ENCODE data around the gene BPI. TPM values are rescaled to one million over a fixed set of nuclear protein-coding genes. Genes with fewer than 3 reads are reported as not detected.

The BPI gene
- total and polyA plus RNA-seq, 4 donors, result 0.31 to 5.6 (median 1.1) TPM

DNA sequence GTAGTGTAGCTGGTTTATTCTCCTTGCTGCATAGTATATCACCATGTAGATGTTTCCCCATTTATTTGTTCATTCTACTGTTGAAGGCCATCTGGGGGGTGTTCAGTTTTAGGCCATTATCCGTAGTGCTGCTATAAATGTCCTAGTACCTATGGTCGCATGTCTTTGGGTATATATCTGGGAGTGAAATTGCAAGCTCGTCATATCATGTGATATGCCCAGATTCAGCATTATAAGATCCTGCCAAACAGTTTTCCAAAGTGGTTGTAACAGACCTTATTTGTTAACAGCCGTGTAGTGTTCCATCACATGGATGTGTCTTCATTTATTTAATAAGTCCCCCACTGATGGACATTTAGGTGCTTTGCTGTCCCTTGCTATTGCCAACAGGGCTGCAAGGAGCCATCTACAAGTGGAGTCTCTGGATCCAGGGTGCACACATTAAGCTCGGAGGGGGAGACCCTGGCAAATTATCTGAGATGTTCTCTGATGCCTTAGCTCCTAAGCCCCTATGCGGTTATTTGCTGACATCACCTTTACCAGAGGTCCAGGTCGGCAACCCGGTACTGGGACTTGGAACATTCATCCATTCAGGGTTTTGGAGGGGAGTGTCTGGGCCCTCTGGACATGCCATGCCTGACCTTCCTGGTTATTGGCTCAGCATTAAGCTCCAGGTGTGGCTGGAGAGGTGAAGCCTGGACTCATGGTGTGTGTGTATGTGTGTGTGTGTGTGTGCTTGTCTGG lies 59.2 kb downstream of the BPI start:
- no peaks in the 10 kb centered on the region for H3K36me3 ChIP-seq (ENCODE audit: control insufficient read depth in 4 of 4, insufficient read depth in 4 of 4, low read length in 4 of 4)

DNA sequence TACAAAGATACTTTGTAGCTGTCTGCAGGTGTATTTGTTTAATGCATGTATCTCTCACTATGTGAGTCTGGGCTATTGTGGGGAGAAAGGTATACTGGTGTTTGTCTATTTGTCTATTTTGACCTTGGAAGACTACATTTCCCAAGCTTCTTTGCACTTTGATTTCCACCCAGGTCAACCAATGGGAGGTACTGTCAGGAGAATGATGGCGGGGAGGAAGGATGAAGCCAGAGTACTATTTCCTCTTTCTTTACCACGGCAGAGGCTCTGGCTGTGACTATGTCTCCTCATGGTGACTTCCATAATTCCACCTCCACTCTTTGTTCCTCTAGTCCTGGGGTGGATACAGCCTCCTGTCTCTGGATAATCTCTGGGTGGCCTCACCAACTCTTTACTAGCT lies 65.4 kb downstream of the BPI start:
- ATAC-seq (ENCODE audit: insufficient read depth, low FRiP score) (peak; percentile 47), DNase-seq (no peak)
- H3K27ac ChIP-seq (ENCODE audit: low read depth in 1 of 2, low read length in 1 of 2), result no peak overlapping the region
- TF ChIP-seq, protein P1, sequence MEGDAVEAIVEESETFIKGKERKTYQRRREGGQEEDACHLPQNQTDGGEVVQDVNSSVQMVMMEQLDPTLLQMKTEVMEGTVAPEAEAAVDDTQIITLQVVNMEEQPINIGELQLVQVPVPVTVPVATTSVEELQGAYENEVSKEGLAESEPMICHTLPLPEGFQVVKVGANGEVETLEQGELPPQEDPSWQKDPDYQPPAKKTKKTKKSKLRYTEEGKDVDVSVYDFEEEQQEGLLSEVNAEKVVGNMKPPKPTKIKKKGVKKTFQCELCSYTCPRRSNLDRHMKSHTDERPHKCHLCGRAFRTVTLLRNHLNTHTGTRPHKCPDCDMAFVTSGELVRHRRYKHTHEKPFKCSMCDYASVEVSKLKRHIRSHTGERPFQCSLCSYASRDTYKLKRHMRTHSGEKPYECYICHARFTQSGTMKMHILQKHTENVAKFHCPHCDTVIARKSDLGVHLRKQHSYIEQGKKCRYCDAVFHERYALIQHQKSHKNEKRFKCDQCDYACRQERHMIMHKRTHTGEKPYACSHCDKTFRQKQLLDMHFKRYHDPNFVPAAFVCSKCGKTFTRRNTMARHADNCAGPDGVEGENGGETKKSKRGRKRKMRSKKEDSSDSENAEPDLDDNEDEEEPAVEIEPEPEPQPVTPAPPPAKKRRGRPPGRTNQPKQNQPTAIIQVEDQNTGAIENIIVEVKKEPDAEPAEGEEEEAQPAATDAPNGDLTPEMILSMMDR (IDR thresholded peaks at IDR 0.05; ENCODE audit: control extremely low read depth, extremely low read depth), result no peak
- 15 to 22% methylated on average over 2 of the region's 2 CpGs for WGBS, 2 donors
- peaks cover 0 to 2% (median 0%) of the 10 kb centered on the region in 3 donors for H3K27me3 ChIP-seq (ENCODE audit: control insufficient read depth in 3 of 3, insufficient read depth in 3 of 3, low read length in 2 of 3)
- no peaks in the 10 kb centered on the region for H3K9me3 ChIP-seq (ENCODE audit: control insufficient read depth in 4 of 4, insufficient read depth in 3 of 4, low read length in 3 of 4)
- no peaks in the 10 kb centered on the region for H3K4me1 ChIP-seq (ENCODE audit: control insufficient read depth in 5 of 5, insufficient read depth in 5 of 5, low read length in 5 of 5)
- H3K4me3 ChIP-seq, result no peak overlapping the region
- no peaks in the 10 kb centered on the region for H3K36me3 ChIP-seq (ENCODE audit: control insufficient read depth in 4 of 4, insufficient read depth in 4 of 4, low read length in 4 of 4)
- no peak overlapping the region for H3K9ac ChIP-seq (ENCODE audit: insufficient read depth in 1 of 2, low read length in 2 of 2)

More for the DNA sequence above, 59.2 kb downstream of the BPI start:
- no peak overlapping the region for H3K4me3 ChIP-seq
- WGBS, 2 donors, result 91 to 95% methylated on average over 8 of the region's 8 CpGs
- no peak overlapping the region for H3K9ac ChIP-seq (ENCODE audit: insufficient read depth in 1 of 2, low read length in 2 of 2)
- no peaks in the 10 kb centered on the region for H3K27me3 ChIP-seq (ENCODE audit: control insufficient read depth in 3 of 3, insufficient read depth in 3 of 3, low read length in 2 of 3)
- H3K9me3 ChIP-seq (ENCODE audit: control insufficient read depth in 4 of 4, insufficient read depth in 3 of 4, low read length in 3 of 4), result peaks cover 0 to 2% (median 0%) of the 10 kb centered on the region in 4 donors
- no peaks in the 10 kb centered on the region for H3K4me1 ChIP-seq (ENCODE audit: control insufficient read depth in 5 of 5, insufficient read depth in 5 of 5, low read length in 5 of 5)
- no peak overlapping the region for H3K27ac ChIP-seq (ENCODE audit: low read depth in 1 of 2, low read length in 1 of 2)
- no peak for DNase-seq
- ATAC-seq (ENCODE audit: insufficient read depth, low FRiP score), result no peak
- TF ChIP-seq, protein P1 (IDR thresholded peaks at IDR 0.05; ENCODE audit: control extremely low read depth, extremely low read depth), result no peak

DNA sequence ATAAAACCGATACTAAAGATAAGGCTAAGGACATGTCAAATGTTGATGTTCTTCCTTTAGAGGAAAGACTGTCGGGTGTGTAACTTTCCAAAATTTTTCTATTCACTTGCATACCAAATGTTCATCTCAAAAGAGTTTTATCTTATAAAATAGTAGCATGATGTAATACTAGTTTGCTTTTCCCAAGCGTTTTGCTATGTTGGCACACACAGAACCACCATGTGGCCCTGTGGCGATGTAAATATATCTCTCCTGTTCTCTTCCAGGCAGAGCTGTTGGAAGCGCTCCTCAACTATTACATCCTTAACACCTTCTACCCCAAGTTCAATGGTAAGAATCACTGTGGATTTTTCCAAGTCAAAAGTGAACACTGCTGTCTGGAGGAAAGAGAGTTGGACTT lies 68.8 kb downstream of the BPI start:
- H3K4me1 ChIP-seq (ENCODE audit: control insufficient read depth in 5 of 5, insufficient read depth in 5 of 5, low read length in 5 of 5), result no peaks in the 10 kb centered on the region
- H3K36me3 ChIP-seq (ENCODE audit: control insufficient read depth in 4 of 4, insufficient read depth in 4 of 4, low read length in 4 of 4), result no peaks in the 10 kb centered on the region
- no peak overlapping the region for H3K27ac ChIP-seq (ENCODE audit: low read depth in 1 of 2, low read length in 1 of 2)
- peaks cover 0 to 2% (median 0%) of the 10 kb centered on the region in 3 donors for H3K27me3 ChIP-seq (ENCODE audit: control insufficient read depth in 3 of 3, insufficient read depth in 3 of 3, low read length in 2 of 3)
- no peaks in the 10 kb centered on the region for H3K9me3 ChIP-seq (ENCODE audit: control insufficient read depth in 4 of 4, insufficient read depth in 3 of 4, low read length in 3 of 4)
- TF ChIP-seq, protein P1 (IDR thresholded peaks at IDR 0.05; ENCODE audit: control extremely low read depth, extremely low read depth), result no peak
- 71 to 77% methylated on average over 5 of the region's 5 CpGs for WGBS, 2 donors
- no peak overlapping the region for H3K4me3 ChIP-seq
- DNase-seq (no peak), ATAC-seq (ENCODE audit: insufficient read depth, low FRiP score) (no peak)
- no peak overlapping the region for H3K9ac ChIP-seq (ENCODE audit: insufficient read depth in 1 of 2, low read length in 2 of 2)

All from lung (tissue), 12 donors.